Activated T-cell treated with anti-CD3 and anti-CD28 coated beads for 24 hours (primary cell): Measurements from ENCODE around the gene DNAJC5G.
"Not testable (repeated sequence)": the region's sequence is repeated elsewhere in the genome, so short reads cannot be mapped to it uniquely, and the experiment has no call there.

ENCODE experiments used
- DNase-seq: peaks from one replicate; pipeline ENCODE4 v3.0.0-alpha.2; 2020; ENCODE audit warnings: low read depth

DNAJC5G gene

DNA sequence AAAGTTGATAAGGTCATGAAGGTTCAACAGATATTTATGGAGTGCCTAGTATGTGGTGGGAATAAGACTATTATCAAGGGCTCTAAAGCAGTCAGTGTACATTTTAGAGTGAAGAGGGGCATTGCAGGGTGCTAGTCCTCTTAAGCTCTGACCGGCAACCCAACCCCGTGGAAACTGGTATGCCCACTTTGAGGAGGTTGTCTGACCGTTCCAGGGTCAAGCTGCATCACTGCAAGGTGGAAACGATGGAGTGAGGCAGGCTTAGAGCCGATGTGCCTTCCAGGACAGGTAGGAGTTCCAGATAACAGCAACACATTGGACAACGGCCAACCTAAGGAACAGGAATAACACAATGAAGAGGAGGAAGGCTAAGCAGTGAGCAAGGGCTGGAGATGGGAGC is 34.4 kb downstream of the DNAJC5G start:
- no peak for DNase-seq

DNA sequence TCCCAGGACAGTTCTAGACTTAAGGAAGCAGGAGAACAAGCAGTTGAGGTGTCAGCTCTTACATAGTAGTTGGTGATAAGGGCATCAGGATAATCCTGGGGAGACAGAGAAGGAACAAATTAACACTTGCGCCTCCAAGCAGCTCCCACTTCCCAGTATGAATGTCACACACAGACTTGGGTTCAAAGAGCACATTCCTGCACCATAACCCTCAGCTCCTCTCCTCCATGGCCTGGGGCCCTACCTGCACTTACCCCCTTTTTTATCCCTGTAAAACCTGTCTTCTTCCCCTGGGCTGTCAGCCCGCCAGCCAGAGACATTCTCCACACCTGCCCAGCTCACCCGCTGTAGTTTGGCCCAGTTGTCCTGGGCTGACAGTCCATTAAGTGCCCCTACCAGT is 36.9 kb downstream of the DNAJC5G start:
- DNase-seq: no peak

DNA sequence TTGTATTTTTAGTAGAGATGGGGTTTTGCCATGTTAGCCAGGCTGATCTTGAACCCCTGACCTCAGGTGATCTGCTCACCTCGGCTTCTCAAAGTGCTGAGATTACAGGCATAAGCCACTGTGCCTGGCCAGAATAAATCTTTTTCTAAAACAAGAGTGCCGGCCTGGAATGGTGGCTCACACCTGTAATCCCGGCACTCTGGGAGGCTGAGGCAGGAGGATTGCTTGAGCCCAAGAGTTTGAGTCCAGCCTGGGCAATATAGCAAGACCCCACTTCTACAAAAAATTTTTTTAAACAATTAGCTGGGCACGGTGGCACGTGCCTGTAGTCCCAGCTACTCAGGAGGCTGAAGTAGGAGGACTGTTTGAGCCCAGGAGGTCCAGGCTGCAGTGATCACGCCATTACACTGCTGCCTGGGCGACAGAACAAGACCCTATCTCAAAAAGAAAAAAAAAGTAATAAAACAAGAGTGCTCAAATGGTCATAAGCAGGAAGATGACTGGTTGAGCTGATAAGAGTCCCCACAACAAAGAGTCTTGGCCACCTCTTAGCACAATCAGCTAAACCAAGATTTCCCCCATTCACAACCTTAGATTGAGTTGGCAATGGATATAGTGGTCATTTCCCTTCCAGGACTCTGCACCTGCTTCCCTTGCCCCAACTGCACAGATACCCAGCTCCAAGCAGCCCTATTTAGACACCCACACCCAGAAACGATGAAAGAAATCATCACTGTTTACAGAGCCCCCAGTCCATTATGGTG is 38.8 kb downstream of the DNAJC5G start:
- no peak for DNase-seq

DNA sequence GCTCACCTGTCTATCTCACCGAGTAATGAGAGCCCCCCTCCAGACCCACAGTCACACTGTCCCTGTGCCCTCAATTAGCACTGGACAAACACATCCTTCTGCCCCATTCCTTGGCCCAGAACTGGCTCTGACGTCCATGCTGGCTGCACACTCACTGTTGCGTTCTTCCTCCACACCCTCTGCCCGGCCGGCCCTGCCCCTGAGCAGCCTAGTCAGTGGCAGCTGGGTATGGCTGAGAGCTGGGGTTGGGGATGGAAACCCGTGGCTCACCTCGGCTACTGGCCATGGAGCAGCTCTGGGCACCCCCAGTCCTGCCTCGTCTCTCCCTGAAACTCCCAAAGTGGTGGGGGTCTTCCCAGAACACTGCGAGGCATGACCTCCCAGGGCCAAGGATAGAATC is 39.5 kb downstream of the DNAJC5G start:
- no peak for DNase-seq

DNA sequence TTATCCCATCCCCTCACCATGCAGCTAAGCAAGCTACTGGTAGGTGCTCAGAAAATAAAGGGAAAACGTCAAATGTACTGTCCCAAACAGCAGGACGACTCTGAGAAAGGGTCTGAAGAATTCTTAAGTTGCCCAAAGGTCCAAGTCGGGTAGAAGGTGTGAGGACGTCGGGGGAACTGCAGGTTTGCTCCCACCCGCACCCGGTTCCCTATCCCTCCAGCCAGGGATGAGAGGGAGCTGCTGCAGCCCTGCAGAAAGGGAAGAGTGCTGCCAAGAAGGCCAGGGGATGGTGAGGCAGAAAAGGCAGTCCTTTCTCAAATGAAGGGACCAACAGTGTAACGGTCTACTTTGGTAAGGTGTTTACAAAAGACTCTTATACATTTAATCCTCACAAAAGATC is 39.9 kb downstream of the DNAJC5G start:
- DNase-seq: no peak

DNA sequence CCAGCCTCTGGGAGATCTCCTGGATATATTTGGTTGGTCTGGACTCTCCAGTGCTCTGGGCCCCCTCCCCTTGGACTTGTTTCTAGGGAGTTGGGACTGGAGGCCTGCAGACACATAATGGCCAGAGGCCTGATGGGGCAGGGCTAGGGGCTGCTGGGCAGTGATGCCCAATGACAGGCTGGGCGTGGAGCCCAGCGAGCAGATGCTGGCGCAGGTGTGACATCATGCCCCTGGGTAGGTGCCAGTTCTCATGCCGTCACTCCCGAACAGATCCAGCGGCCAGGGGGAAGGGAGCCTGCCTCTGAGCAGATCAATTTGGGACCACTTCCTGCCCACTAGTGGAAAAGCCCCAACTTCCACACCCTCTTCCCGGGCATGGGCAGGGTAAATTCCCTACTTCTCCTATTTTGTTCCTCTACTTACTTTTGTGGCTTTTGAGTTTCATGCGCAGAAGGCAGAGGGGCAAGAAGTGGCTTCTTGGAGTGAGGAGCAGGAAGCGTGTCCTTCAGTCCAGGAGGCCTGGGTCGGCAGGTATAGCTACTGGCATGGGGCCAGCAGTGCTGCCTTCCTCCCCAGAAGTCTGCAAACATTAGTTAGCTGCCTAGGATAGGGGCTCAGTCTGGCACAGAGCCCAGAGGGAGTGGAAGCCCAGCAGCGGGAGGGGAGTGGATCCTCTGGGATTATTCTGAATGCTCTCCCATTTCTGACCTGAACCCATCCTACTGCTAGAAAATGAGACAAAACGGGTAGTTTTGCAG is 41.6 kb downstream of the DNAJC5G start:
- no peak for DNase-seq

DNA sequence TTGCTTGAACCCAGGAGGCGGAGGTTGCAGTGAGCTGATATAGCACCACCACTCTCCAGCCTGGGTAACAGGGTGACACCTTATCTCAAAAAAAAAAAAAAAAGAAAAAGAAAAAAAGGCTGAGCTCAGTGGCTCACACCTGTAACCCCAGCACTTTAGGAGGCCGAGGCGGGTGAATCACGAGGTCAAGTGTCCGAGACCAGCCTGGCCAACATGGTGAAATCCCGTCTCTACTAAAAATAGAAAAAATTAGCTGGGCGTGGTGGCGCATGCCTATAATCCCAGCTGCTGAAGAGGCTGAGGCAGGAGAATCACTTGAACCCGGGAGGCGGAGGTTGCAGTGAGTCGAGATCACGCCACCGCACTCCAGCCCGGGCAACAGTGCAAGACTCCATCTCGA is 44.6 kb downstream of the DNAJC5G start:
- not testable (repeated sequence) for DNase-seq

DNA sequence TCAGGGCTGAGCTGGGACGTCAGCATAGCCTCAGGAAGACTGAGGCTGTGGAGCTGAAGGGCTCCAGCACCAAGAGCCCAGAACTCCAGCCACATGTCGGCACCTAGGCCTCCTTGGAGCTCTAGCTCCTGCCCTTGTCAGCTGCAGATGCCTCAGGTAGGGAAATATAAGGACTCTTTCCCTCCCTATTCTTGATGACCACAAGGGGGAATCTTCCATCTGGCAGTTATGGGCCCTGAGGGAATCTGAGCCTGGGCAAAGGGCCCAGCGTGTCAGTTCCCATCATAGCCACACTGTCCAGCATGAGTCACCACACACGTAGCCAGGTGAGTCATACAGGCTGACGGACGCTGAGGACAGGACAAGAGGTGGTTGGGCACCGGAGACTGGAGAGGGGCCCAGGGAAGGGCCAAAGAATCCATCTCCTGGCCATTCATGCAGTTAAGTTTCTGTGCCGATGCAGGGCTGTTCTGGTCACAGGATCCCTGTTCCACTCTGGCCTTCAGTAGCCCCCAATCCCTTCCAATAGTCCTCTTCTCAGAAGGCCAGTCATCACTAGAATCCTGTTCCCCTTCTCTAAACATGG is 45.8 kb downstream of the DNAJC5G start:
- DNase-seq: no peak

DNA sequence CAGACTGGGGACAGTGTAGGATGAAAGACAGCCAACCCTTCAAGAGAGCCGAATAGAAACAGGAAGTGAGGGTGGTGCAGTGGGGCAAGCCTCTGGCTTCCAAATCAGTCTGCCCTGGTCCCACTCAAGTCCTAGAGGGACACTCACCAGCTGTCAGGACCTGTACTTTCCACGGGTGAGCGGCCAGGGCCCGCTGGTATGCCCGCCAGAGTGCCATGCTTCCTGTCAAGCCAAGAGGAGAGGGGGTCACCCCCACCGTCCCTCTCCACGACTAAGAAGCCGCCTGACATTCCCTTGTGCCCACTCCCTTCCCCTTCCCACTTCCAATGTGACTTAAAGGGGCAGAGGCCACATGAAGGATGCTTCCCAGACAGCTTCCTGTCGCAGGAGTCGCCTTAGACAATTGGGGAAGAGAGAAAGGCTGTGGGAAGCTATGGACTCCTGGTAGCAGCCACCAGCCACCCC is 47.1 kb downstream of the DNAJC5G start:
- no peak for DNase-seq

DNA sequence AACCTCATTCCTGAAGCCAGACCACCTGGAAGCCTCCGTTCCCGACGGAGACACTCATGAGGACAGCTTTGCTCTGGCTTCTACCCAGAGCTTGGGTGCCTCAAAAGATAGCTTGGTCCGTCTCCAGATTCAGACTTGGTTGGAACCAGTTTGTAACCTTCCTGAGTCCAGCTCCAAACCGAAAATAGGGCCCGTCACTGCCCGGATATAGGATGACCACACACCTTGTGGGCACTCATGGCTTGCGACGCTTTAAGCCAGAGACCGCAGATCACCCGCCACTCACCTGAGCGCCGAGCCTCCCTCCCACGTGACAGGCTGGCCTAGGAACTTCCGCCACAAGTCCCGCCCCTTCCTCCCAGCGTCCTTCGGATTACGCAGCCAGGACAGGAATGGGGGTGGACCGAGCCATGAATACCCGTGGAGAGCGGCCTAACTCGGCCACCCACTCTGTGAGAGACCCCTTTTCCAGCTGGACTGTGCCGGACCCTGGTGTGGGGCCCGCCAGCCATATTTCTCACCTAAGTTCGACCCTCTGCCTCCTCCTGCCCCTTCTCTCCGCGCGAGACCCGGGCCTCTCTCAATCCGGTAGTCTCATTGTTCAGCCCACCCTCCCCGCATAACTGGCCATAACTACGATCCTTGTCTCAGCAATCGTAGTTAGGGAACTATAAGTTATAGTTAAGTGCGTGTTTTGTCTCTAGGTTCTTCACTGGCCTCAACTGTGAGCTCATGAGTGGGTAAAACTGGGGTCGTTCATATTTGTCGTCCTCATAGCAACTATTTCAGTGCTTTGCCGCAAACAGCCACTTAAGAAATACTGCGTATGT is 47.7 kb downstream of the DNAJC5G start, which contains the start of gene MPV17:
Gene MPV17 (minus strand): TSS at position 332 of the 830 bp plus-strand sequence. CDS start 580 bp downstream, outside the sequence.
- peak; percentile 84 for DNase-seq

DNA sequence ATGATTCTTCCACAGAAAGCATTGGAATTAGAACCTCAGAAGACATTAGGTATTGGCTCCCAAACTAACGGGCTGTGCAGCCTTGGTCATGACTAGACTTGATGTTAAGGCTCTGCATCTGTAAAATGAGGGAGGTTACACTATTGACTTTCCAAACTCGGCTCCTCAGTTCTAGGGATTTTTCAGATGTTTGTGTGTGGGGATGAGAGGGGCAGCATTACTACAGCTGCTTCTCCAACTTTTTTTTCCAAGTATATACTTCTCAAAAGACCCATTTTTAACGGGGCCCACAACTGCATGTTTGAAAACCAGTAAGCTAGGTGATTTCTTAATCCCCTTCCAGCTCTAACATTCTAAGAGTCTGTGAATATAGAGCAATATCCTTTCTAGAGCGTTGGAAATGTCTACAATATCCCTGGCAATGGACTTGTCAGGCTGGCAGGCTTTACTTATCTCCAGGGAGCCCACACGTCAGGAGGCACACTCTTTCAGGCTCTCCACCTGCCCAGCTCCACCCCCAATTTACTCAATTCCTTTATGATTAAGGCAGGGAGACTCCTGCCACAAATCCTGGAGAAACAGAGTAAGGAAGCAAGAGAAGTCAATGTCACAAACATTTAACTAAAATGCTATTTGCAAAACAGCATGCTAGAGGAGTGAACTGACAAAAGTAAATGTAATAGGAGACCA is 48.5 kb downstream of the DNAJC5G start:
- no peak for DNase-seq

DNA sequence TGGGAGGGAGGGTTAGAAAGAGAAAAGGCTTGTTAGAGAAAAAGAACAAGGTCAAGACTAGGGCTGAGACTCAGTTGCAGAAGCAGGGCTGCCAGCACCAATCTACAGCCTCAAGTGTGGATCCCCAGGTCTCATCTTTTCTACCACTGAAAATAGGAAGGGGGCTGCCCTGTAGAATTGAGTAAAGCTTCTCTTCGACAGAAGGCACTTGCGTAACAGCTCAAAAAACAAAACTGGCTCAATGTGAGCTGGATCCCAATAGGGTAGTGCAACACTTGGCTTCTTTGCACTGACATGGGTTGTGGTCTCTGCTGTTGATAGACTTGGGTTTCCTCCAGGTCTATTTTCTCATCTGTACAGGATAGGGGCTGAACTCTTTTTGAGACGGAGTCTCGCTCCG is 49.5 kb downstream of the DNAJC5G start:
- no peak for DNase-seq
